HepG2 (cell line): ENCODE results near the gene TAB3. TPM values are rescaled to one million over a fixed set of nuclear protein-coding genes. Genes with fewer than 3 reads are reported as not detected.

Experiments used
- AKAP8 ChIP-seq: sonication (generic); formaldehyde crosslinking; IDR thresholded peaks from 2 replicates; pipeline ENCODE4 v1.5.1; 2020; ENCODE audit warnings: mild to moderate bottlenecking, missing genetic modification reagents
- CBX1 ChIP-seq: IDR thresholded peaks from one replicate; pipeline ENCODE4 v1.6.1; 2016; ENCODE audit warnings: antibody characterized with exemption, low read depth
- ERF ChIP-seq: IDR thresholded peaks from 2 replicates; pipeline ENCODE4 v1.6.1; 2018; ENCODE audit warnings: missing biosample characterization, missing genetic modification reagents
- GMEB1 ChIP-seq: sonication (generic); formaldehyde crosslinking; IDR thresholded peaks from 2 replicates; pipeline ENCODE4 v1.5.1; 2020; ENCODE audit warnings: missing genetic modification reagents, mild to moderate bottlenecking, borderline replicate concordance
- MTA3 ChIP-seq: sonication (generic); formaldehyde crosslinking; IDR thresholded peaks from 2 replicates; pipeline ENCODE4 v1.4.0; 2020; ENCODE audit warnings: missing genetic modification reagents
- NAIF1 ChIP-seq: sonication (generic); formaldehyde crosslinking; IDR thresholded peaks from 2 replicates; pipeline ENCODE4 v1.5.0; 2020; ENCODE audit warnings: mild to moderate bottlenecking, missing genetic modification reagents, borderline replicate concordance
- PHF21A ChIP-seq: sonication (generic); formaldehyde crosslinking; IDR thresholded peaks from 2 replicates; pipeline ENCODE4 v1.5.0; 2020; ENCODE audit warnings: mild to moderate bottlenecking, missing genetic modification reagents
- RNF219 ChIP-seq: sonication (generic); formaldehyde crosslinking; IDR thresholded peaks from 2 replicates; pipeline ENCODE4 v1.5.0; 2020; ENCODE audit warnings: mild to moderate bottlenecking, missing genetic modification reagents
- SMYD3 ChIP-seq: sonication (generic); formaldehyde crosslinking; IDR thresholded peaks from 2 replicates; pipeline ENCODE4 v1.8.1; 2023; ENCODE audit warnings: mild to moderate bottlenecking, missing genetic modification reagents
- ZNF260 ChIP-seq: sonication (generic); formaldehyde crosslinking; IDR thresholded peaks from 2 replicates; pipeline ENCODE4 v1.4.0; 2020; ENCODE audit warnings: missing genetic modification reagents, low read depth, mild to moderate bottlenecking, borderline replicate concordance
- ZNF3 ChIP-seq: IDR thresholded peaks from 2 replicates; pipeline ENCODE4 v1.7.0; 2017; ENCODE audit warnings: inconsistent platforms
- ZNF607 ChIP-seq: sonication (generic); formaldehyde crosslinking; IDR thresholded peaks from 2 replicates; pipeline ENCODE4 v1.5.1; 2020; ENCODE audit warnings: missing genetic modification reagents, mild to moderate bottlenecking, borderline replicate concordance
- polyA plus RNA-seq, 8 experiments: library from polyadenylated mRNA; depleted of rRNA in 3 of 8; stranded (reverse) in 7 of 8; unstranded in 1 of 8; fragments of >200 nt; fragmentation: Illumina TruSeq in 4 of 8; extraction: Trizol in 4 of 8; gene quantifications; 2 replicates each; pipeline versions ENCODE4 v1.2.1 to v1.2.3, GENCODE V29; 2011 to 2016; ENCODE audit warnings: low read depth in 4 of 8, missing spikeins in 1 of 8, mixed read lengths in 1 of 8; ENCODE audit not compliant: insufficient read depth in 1 of 8
- total RNA-seq, 5 experiments: library from RNA; depleted of rRNA; stranded (reverse); fragments of >200 nt; fragmentation: Illumina TruSeq; extraction: Trizol; gene quantifications; 2 replicates each; pipeline ENCODE4 v1.2.3, GENCODE V29; 2016; ENCODE audit warnings: low read depth in 1 of 5
- TF ChIP-seq, protein P1 (sequence below): sonication (generic); formaldehyde crosslinking; IDR thresholded peaks from 2 replicates; pipeline ENCODE4 v1.8.1; 2022; ENCODE audit warnings: mild to moderate bottlenecking, missing genetic modification reagents
- TF ChIP-seq, protein P2 (sequence below): sonication (generic); formaldehyde crosslinking; IDR thresholded peaks from 2 replicates; pipeline ENCODE4 v1.4.0; 2020; ENCODE audit warnings: missing genetic modification reagents; ENCODE audit errors: not compliant biosample characterization
- TF ChIP-seq, protein P3 (sequence below): sonication (generic); formaldehyde crosslinking; IDR thresholded peaks from 2 replicates; pipeline ENCODE4 v1.4.0; 2020; ENCODE audit warnings: missing genetic modification reagents
- TF ChIP-seq, protein P4 (sequence below): sonication (generic); formaldehyde crosslinking; IDR thresholded peaks from 2 replicates; pipeline ENCODE4 v1.4.0; 2020; ENCODE audit warnings: missing genetic modification reagents, borderline replicate concordance

Gene TAB3
- total and polyA plus RNA-seq, 2 of the 13 experiments (the other 11 are each of a cell fraction or from before 2014, with no cell fraction given): 27.2 to 59.8 TPM

GRCh38 chrX:30835373-30835772 lies 53.7 kb downstream of the TAB3 start (continued):
- TF ChIP-seq RNF219 (CRISPR knock-in tag): no peak
- TF ChIP-seq, protein P1, sequence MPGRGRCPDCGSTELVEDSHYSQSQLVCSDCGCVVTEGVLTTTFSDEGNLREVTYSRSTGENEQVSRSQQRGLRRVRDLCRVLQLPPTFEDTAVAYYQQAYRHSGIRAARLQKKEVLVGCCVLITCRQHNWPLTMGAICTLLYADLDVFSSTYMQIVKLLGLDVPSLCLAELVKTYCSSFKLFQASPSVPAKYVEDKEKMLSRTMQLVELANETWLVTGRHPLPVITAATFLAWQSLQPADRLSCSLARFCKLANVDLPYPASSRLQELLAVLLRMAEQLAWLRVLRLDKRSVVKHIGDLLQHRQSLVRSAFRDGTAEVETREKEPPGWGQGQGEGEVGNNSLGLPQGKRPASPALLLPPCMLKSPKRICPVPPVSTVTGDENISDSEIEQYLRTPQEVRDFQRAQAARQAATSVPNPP (CRISPR knock-in tag): no peak
- TF ChIP-seq, protein P2, sequence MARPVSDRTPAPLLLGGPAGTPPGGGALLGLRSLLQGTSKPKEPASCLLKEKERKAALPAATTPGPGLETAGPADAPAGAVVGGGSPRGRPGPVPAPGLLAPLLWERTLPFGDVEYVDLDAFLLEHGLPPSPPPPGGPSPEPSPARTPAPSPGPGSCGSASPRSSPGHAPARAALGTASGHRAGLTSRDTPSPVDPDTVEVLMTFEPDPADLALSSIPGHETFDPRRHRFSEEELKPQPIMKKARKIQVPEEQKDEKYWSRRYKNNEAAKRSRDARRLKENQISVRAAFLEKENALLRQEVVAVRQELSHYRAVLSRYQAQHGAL (CRISPR knock-in tag): no peak
- TF ChIP-seq GMEB1 (CRISPR knock-in tag): peak; percentile 26; the same call in 1 of the 2 replicates
- TF ChIP-seq AKAP8 (CRISPR knock-in tag): no peak
- peak; percentile 40; the same call in 1 of the 2 replicates for TF ChIP-seq ERF
- TF ChIP-seq ZNF607 (CRISPR knock-in tag): no peak
- no peak for TF ChIP-seq NAIF1 (CRISPR knock-in tag)
- TF ChIP-seq, protein P3, sequence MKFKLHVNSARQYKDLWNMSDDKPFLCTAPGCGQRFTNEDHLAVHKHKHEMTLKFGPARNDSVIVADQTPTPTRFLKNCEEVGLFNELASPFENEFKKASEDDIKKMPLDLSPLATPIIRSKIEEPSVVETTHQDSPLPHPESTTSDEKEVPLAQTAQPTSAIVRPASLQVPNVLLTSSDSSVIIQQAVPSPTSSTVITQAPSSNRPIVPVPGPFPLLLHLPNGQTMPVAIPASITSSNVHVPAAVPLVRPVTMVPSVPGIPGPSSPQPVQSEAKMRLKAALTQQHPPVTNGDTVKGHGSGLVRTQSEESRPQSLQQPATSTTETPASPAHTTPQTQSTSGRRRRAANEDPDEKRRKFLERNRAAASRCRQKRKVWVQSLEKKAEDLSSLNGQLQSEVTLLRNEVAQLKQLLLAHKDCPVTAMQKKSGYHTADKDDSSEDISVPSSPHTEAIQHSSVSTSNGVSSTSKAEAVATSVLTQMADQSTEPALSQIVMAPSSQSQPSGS (CRISPR knock-in tag): peak; percentile 61; the same call in 1 of the 2 replicates
- no peak for TF ChIP-seq MTA3 (CRISPR knock-in tag)
- TF ChIP-seq, protein P4, sequence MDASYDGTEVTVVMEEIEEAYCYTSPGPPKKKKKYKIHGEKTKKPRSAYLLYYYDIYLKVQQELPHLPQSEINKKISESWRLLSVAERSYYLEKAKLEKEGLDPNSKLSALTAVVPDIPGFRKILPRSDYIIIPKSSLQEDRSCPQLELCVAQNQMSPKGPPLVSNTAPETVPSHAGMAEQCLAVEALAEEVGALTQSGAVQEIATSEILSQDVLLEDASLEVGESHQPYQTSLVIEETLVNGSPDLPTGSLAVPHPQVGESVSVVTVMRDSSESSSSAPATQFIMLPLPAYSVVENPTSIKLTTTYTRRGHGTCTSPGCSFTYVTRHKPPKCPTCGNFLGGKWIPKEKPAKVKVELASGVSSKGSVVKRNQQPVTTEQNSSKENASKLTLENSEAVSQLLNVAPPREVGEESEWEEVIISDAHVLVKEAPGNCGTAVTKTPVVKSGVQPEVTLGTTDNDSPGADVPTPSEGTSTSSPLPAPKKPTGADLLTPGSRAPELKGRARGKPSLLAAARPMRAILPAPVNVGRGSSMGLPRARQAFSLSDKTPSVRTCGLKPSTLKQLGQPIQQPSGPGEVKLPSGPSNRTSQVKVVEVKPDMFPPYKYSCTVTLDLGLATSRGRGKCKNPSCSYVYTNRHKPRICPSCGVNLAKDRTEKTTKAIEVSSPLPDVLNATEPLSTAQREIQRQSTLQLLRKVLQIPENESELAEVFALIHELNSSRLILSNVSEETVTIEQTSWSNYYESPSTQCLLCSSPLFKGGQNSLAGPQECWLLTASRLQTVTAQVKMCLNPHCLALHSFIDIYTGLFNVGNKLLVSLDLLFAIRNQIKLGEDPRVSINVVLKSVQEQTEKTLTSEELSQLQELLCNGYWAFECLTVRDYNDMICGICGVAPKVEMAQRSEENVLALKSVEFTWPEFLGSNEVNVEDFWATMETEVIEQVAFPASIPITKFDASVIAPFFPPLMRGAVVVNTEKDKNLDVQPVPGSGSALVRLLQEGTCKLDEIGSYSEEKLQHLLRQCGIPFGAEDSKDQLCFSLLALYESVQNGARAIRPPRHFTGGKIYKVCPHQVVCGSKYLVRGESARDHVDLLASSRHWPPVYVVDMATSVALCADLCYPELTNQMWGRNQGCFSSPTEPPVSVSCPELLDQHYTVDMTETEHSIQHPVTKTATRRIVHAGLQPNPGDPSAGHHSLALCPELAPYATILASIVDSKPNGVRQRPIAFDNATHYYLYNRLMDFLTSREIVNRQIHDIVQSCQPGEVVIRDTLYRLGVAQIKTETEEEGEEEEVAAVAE (CRISPR knock-in tag): peak; percentile 65; the same call in 1 of the 2 replicates
- no peak for TF ChIP-seq ZNF260
- no peak for TF ChIP-seq SMYD3 (CRISPR knock-in tag)
- TF ChIP-seq ZNF3 (CRISPR knock-in tag): no peak
- no peak for TF ChIP-seq CBX1
- peak; percentile 82 for TF ChIP-seq PHF21A
